Stimulated activated CD8-positive, alpha-beta memory T cell treated with anti-CD3 and anti-CD28 coated beads, Interleukin-15, amount 100 ng/mL, for 24 hours (primary cell): ENCODE measurements around the gene NCK2.

Experiments
- DNase-seq: peaks from one replicate; pipeline ENCODE4 v3.0.0-alpha.2; 2020; ENCODE audit warnings: low read depth

NCK2 gene

GRCh38 chr2:105926960-105927678, 182.4 kb downstream of the NCK2 start:
- DNase-seq = no peak

- no peak for DNase-seq
Observed at GRCh38 chr2:105928086-105928485, 183.4 kb downstream of the NCK2 start.

GRCh38 chr2:105928563-105928962, 183.9 kb downstream of the NCK2 start:
- DNase-seq = no peak

- DNase-seq = no peak
Observed at GRCh38 chr2:105929516-105929915, 184.8 kb downstream of the NCK2 start.

- DNase-seq = no peak
Observed at GRCh38 chr2:105932582-105932981, 187.9 kb downstream of the NCK2 start.

- no peak for DNase-seq
Observed at GRCh38 chr2:105933906-105934305, 189.2 kb downstream of the NCK2 start.

GRCh38 chr2:105934467-105934866, 189.8 kb downstream of the NCK2 start:
- no peak for DNase-seq

- no peak for DNase-seq
Observed at GRCh38 chr2:105935063-105935462, 190.4 kb downstream of the NCK2 start.

- DNase-seq = no peak
Observed at GRCh38 chr2:105936954-105937353, 192.2 kb downstream of the NCK2 start.

- DNase-seq = no peak
Observed at GRCh38 chr2:105937498-105938097, 192.9 kb downstream of the NCK2 start.
